Measurements from ENCODE around the gene TSPAN12. TPM values are rescaled to one million over a fixed set of nuclear protein-coding genes. Genes with fewer than 3 reads are reported as not detected.
A peak's percentile ranks its signal among the peaks of the same experiment; 100 is the strongest.

Gene TSPAN12
- total and polyA plus RNA-seq, 9 donors, result 0.50 to 58.0 (median 4.2) TPM

GRCh38 chr7:120807390-120807789 is 50.6 kb downstream of the TSPAN12 start:
- Histone ChIP-seq H3K36me3 (no peaks in the 10 kb centered on the region), H3K4me3 (no peak overlapping the region), H3K4me1 (ENCODE audit: insufficient read depth) (no peaks in the 10 kb centered on the region), H3K27me3 (no peaks in the 10 kb centered on the region), H3K27ac (no peak overlapping the region), H3K9me3 (no peaks in the 10 kb centered on the region)
- DNase-seq, result no peak
- 81 to 93% (median 90%) methylated on average over 2 of the region's 2 CpGs for WGBS, 3 donors
- TF ChIP-seq CTCF (IDR thresholded peaks at IDR 0.05), result no peak
- TF ChIP-seq POLR2A (IDR thresholded peaks at IDR 0.05), result no peak
- no peak for TF ChIP-seq EP300 (IDR thresholded peaks at IDR 0.05)
- intact Hi-C loops (cut with DNase I), result loop anchor here in 2 of 4 donors (5.0 kb wide), 2 partner anchors 130 to 300 kb away; no protein-coding TSS in a partner anchor

- intact Hi-C loops (cut with DNase I), result loop anchor here in 2 of 4 donors (5.0 kb wide), 2 partner anchors 131 to 301 kb away; no protein-coding TSS in a partner anchor
- DNase-seq, result no peak
- no peaks in the 10 kb centered on the region for H3K9me3 ChIP-seq
- WGBS, 3 donors, result 64 to 74% (median 65%) methylated on average over 1 of the region's 1 CpG
- H3K4me3 ChIP-seq, result no peak overlapping the region
- H3K27me3 ChIP-seq, result no peaks in the 10 kb centered on the region
- H3K36me3 ChIP-seq, result no peaks in the 10 kb centered on the region
- no peak for TF ChIP-seq CTCF (IDR thresholded peaks at IDR 0.05)
- TF ChIP-seq POLR2A (IDR thresholded peaks at IDR 0.05), result no peak
- no peak for TF ChIP-seq EP300 (IDR thresholded peaks at IDR 0.05)
- H3K27ac ChIP-seq, result no peak overlapping the region
- H3K4me1 ChIP-seq (ENCODE audit: insufficient read depth), result no peaks in the 10 kb centered on the region
These were observed 51.3 kb downstream of the TSPAN12 start for GRCh38 chr7:120806669-120807068.

GRCh38 chr7:120805636-120806388 is 52.1 kb downstream of the TSPAN12 start:
- Histone ChIP-seq H3K9me3 (no peaks in the 10 kb centered on the region), H3K27me3 (no peaks in the 10 kb centered on the region), H3K4me3 (no peak overlapping the region), H3K4me1 (ENCODE audit: insufficient read depth) (no peaks in the 10 kb centered on the region), H3K27ac (no peak overlapping the region), H3K36me3 (no peaks in the 10 kb centered on the region)
- intact Hi-C loops (cut with DNase I), result loop anchor here in 2 of 4 donors (5.0 kb wide), 2 partner anchors 131 to 301 kb away; no protein-coding TSS in a partner anchor
- peak; percentile 39 to 52 (median 50) for TF ChIP-seq CTCF (IDR thresholded peaks at IDR 0.05)
- TF ChIP-seq EP300 (IDR thresholded peaks at IDR 0.05), result no peak
- TF ChIP-seq POLR2A (IDR thresholded peaks at IDR 0.05), result no peak
- 37 to 44% (median 41%) methylated on average over 3 of the region's 3 CpGs for WGBS, 3 donors
- peak in 4 of 5 donors; percentile 21 to 62 (median 36) for DNase-seq

GRCh38 chr7:120802751-120803150 is 55.2 kb downstream of the TSPAN12 start:
- intact Hi-C loops (cut with DNase I), result no loop called here
- TF ChIP-seq EP300 (IDR thresholded peaks at IDR 0.05), result no peak
- no peak for TF ChIP-seq CTCF (IDR thresholded peaks at IDR 0.05)
- TF ChIP-seq POLR2A (IDR thresholded peaks at IDR 0.05), result no peak
- Histone ChIP-seq H3K27me3 (no peaks in the 10 kb centered on the region), H3K27ac (no peak overlapping the region), H3K4me3 (no peak overlapping the region), H3K9me3 (no peaks in the 10 kb centered on the region), H3K36me3 (no peaks in the 10 kb centered on the region), H3K4me1 (ENCODE audit: insufficient read depth) (no peaks in the 10 kb centered on the region)
- no peak for DNase-seq
- WGBS, 3 donors, result 79 to 90% (median 84%) methylated on average over 3 of the region's 3 CpGs

Data from ovary (tissue), 9 donors.